Superior temporal gyrus (tissue), 1 donor: ENCODE measurements around the gene NCKAP5.

Experiments
- DNase-seq: peaks from one replicate; pipeline ENCODE4 v3.0.0-alpha.2; 2016; ENCODE audit errors: extremely low spot score

Gene NCKAP5

DNA sequence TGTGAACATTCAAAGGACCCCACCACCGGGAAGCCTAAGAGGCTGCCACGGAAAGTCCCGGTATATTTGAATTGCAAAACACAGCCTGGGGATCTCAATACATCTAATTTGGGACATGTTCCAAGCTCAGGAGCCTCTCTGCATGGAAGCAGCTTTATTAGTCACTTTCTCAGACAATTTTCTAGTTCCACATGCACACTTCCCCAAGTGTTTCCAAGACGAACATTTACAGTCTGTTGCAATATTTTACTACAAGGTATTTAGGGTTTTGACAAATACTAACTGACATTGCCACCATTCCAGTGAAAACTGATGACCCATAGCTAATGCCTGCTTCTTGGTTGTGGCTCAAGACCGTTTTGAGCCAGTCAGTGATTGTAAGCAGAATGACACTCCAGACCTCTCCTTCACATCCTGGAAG lies 145.3 kb downstream of the NCKAP5 start:
- no peak for DNase-seq

DNA sequence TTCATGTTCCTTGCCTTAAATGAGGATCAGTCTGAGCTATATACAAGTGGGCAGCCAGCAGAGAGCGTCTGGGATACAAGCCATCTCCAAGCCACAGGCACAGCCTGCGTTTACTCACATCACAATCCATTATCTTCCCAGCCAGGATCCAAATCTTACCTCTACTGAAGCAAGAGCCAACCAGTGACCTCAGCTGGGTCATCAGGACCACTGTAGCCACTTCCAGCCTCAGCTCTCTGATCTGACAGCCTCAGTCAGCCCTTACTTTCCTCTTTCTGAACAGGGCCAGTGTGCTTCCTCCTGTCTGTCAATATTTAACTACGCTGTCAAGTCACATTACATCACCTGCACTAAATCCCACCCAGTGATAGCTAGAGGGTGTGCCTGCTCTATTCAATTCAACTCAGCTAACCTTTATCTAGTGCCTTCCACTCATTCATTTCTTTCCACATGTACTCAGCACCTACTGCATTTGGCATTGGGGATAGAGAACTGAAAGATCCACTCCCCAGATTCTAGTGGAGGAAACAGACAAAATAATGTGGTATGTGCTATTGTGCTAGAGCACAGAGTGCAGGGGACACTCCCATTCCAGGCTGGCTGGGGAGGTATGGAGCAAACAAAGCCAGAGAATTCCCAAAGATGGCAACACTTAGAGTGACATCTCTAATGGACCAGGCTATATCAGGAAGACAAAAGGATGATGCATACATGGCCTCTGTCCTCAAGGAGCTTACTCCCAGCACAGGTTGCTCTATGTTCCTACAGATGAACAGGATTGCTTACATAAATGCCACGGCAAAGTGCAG lies 146.5 kb downstream of the NCKAP5 start:
- DNase-seq, result peak; percentile 35

DNA sequence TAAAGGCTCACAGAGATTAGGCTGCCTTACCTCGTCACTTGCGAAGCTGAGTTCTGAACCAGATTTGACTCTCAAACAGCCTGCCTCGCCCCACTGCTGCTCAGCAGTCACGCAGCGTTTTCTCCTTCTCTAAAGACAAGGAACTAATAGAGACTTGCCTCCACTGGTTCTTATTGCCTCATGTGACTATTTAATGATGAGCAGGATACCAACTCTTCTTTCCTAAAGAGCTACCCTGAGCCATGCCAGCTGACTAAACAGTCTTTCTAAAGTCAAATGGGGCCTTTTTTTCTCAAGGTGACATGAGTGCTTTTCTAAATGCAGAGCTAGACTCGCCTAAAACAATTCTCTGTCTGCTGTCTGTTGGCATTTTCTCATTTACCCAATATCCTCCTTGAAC lies 147.5 kb downstream of the NCKAP5 start:
- DNase-seq, result no peak

DNA sequence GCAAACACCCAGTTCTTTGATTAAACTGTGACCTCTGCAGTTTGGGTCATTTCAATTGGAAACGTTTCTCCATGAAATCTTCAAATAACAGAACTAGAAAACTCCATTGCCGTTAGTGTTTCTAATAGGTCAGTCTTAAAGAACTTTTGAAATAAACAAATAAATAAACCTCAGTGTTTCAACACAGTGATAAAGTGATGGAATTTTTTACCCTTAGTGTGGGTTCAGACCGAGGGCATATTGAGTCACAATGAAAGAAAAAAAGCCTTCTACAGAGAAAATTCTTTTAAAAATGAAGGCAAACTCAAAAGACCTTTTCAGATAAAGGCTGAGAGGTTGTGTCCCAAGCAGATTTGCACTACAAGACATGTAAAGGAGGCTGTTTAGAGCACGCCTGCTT lies 149.6 kb downstream of the NCKAP5 start:
- no peak for DNase-seq

DNA sequence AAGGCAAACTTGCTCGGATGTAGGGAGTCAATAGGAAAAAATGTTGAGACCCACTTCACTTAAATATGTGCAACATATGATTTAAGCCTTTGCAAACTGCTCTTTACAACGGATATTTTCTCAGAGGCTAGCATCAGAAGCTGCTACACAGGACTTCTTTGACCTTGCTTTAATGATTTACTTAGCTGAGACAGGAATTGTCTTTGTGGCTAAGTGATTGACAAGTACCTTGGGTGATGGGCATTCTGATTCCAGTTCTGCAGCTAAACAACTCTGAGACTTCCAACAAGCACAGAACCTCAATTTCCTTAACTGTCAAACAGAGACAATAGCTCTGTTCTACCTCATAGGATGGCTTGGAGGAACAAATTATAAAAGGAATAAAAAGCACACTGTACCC lies 150.2 kb downstream of the NCKAP5 start:
- no peak for DNase-seq

DNA sequence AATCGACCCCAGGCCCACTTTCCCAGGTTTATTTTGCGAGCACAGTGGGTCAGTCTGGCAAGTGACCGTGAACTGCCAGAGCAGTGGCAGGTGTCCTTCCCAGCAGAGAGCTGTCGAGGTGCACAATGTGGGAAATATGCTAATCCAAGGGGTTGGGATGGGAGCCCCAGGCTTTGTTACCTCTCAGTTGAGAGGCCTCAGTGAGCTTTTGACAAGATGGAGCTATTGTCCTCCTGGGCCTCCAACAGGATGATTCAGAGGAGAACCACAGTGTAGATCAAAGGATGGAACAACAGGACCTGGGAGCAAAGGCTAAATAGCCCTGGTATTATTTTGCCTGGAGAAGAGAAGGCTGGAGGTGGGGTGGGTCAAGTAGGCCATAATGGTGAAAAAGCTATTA lies 150.8 kb downstream of the NCKAP5 start:
- DNase-seq, result no peak

DNA sequence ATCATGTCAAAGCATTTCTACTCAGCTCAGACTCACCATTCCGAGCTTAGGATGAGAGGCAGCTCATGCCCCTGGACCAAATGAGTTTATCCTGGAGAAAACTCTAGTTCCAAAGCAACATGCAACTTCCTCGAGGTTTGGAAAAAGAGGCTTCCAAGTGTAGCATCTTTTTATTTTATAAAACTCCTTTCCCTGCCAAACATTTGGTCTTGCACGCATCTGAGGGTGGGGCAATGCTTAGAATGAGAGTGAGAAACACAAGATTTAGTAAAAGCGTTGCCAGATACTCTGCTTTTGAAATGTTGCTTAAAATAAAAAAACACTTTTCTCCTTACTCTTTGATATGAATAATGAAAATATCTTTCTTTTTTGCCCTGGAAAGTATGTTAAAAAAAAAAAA lies 151.5 kb downstream of the NCKAP5 start:
- DNase-seq, result no peak

DNA sequence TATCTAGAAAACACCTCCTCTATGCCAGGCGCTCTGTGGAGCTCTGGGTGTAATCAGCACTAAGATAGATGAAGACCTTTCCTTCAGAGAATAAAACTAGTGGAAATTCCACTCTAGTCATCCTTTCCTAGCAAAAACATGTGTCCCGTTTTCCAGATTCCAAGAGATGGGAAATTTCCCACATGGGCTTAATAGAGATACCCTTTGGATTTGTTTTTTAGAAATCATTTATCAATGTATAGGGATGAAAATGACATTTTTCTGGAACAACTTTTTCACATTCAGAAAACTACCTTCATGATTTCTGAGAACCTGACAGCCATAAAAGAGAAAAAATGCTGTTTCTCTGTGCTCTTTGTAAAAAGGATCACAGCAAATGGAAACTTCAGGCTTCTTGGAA lies 152.1 kb downstream of the NCKAP5 start:
- no peak for DNase-seq

DNA sequence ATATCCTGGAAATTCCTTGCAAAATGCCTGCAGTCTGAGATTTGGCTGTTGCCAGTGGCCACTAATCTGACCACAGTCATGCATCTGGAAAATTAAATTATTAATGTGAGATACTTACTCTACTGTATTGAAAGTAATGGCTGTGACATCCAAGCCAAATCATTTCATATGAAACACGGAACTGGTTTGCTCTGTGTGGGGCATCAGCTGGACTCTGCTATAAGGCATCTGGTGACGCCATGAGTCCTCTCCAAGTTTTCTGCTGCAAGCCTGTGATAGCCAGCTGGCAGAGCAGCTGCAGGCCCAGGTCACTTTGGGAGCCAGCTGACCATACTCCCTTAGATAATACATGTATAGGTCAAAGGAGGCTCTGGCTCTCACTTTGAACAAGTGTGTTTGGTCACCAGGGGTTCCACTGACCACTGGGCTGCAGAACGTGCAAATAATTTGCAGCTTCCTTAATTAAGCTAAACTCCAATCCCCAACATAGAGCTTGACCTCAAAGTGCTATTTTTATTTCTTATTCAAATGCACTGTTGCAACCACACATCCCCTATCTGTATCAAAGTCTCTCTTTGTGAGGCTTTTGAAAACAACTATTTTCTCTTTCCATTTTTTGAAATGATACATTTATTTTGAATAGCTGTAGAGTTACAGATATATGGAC lies 152.9 kb downstream of the NCKAP5 start:
- DNase-seq, result no peak

DNA sequence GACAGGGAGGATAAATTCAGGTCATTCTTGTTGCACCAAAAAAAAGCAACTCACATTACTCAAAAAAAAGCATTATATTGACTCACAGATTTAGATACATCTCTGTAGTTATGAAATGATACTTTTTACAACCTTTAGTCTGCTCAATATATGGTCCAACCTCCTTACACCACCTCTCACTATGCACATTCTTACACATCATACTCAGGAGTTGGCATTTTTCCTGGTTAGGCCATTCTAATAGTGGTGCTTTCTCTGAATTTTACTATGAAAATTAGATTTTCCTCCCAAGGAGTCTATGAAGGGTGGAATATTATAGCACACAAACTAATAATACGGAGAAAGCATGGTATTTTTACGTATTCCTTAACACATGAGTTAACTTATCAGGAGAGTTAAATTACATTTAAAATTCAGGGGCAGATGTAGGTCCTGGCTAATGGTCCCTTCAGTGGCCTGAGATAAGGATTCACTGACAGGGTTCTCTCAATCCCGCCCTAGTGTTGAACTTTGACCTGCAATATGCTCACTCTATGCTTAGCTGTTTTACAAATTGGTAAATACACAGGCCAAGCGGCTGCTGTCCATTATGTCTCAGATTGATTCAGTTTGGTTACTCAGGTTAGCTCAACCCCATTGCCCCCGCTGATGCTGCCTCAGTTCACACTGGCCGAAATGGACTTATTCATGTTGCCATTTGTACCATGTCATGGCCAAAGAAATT lies 153.6 kb downstream of the NCKAP5 start:
- DNase-seq, result no peak

DNA sequence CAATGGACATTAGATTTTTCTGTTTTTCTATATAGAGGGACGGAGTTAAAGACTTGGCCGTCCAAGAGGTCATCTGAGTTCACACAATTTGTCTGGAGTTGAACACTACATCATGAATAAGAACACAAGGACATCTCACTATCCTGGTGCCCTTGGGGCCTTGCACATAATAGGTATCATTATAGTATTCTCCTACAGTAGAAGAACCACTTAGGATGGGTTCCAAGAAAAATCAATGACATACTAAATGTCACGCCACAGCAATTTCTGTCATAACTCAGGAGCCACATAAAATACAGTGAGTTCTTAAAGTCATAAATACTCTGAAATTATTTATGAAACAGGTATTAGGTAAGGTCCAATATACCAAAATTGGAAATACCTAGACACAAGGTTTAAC lies 154.4 kb downstream of the NCKAP5 start:
- no peak for DNase-seq

DNA sequence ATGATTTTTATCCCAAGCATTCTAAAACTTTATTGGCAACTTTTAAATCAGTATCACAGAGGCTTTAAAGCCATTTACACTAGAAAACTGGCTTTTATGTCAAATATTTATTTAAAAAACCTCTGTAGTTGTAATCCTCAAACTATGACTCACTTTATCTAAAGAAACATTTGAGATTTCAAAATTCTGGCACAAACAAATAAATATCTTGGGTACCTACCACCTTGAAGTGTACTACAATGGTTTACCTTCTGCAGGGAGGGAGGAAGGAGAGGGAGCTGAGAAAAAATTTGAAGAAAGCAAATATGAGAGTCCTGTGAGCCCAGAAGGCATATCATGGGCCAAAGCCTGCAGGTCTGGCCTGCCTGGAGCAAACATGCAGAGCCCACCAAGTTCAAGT lies 155.6 kb downstream of the NCKAP5 start:
- no peak for DNase-seq

DNA sequence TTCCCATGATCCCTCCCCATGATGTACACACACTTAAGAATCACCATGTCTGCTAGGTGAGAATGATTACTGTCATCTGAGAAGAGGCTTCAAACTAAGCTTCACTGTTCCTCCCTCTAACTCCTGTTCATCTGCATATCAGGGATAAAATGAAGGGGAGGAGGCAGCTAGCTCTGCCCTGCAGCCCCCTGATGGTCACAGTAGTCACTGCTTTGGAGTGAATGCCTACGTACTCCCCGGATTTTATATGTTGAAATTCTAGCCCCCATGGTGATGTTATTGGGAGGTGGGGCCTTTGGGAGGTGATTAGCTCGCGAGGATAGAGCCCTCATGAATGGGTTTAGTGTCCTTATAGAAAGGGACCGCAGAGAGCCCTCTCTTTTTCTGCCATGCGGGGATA lies 156.4 kb downstream of the NCKAP5 start:
- no peak for DNase-seq

DNA sequence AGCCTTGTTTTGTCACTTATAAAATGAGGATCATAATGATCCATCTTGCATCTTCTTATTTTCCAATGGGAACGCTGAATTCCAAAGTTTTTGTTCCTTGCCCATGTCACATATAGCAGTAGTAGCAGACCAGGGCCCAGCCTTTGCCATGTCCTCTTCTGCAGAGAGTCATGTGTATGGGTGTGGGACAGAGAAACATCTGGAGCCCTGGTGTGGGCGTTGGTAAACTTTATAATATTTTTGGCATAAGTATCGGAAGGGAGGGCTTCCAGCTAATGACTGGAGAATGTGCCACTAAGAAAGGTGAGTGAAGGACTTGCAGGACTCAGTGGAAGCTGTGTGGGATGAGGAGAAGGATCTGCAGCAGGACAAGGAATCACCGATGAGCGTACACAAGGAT lies 157.2 kb downstream of the NCKAP5 start:
- DNase-seq, result no peak

DNA sequence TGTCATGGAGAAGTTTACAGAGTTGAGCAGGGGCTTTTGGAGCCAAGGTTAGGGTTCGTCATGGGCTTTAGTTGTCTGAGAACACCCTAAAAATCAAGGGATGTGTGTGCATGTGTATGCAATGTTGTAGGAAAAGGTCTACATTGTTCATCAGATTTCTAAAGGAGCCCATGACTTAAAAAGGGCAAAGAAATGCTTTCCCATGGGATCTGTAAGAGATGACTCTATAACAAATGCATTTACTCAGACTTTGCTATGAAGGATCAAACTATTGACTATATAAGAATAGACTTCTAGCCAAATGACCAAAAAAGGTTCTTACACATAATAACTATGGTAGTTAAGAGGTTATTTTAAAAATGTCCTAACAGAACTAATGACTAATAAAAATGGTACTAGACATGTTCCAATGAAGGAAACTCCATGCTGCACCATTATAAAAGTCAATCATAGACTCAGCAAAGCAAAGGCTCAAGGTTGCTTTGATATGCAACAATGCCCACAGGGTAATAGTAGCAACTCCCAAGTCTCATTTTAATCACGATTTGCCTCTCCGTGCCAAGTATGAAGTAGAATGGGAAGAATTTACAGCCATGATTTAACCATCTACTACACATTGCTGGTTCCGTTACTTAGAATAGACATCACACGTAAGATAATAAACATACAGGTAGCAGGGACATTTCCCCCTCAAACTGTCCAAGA lies 158.5 kb downstream of the NCKAP5 start:
- no peak for DNase-seq

DNA sequence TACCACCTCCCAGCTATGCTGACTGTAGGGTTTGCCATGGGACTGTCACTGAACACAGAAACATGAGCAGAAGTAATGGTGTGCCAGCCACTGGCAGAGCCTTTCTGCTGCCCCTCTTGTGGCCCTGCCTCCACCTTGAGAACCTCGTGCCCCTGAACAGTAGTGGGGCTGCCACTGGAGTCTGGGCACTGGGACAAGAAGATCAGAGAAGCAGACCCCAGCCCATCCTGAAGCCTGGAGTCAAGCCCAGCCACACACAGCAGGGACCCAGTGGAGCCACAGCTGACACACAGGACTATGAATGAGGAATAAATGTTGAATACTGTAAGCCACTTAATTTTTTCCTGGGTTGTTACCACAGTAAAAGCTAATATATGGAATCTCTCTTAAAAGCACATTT lies 159.6 kb downstream of the NCKAP5 start:
- DNase-seq, result no peak

DNA sequence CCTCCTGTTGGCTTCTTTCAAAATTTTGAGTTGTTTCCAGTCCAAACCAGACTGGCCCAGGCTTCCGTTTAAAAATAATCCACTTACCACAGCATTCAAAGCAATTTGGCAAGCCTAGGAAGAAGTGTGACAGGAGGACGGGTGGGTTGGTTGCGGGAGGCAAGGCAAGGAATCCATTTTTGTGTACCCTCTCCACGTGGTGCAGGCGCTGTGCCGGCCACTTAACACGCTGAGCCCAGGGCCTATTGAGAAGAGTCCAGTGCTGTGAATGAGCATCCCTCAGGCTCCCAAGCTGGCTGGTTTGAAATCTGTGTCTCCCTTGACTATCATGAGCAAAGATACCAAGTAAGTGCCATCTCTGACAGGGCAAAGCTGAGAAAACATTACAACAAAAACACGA lies 160.9 kb downstream of the NCKAP5 start:
- no peak for DNase-seq

DNA sequence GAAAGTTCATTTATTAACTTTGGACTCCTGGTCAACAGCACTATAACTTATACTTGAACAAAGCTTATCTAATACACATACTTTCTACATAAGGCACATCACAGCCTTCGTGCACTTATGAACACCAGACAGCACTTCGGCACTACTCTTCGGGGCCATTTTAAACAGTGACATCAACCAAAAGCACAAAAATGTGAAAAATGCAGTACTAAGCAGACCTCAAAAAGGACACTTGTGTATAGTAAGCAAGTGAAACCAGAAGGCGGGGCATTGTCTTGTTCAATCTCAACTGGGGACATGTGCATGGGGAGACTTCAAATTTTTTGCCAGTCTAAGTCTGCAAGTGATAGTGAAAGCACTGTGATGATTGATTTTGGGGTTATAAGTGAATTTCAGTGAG lies 163.0 kb downstream of the NCKAP5 start:
- DNase-seq, result no peak

DNA sequence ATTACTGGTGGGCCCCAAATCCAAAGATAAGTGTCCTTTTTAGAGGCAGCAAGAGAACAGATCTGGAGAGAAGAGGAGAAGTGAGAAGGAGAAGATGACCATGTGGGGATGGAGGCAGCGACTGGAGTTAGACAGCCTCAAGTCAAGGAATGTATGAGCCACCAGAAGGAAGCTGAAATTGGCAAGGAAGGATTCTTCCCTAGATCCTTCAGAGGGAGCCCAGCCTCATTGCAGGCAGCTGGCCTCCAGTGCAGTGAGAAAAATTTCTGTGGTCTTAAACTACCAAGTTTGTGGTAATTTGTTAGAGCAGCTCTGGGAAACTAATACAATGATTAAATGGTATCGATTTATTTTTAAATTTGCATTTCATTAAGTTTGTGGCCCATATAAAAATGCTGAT lies 167.9 kb downstream of the NCKAP5 start:
- no peak for DNase-seq

DNA sequence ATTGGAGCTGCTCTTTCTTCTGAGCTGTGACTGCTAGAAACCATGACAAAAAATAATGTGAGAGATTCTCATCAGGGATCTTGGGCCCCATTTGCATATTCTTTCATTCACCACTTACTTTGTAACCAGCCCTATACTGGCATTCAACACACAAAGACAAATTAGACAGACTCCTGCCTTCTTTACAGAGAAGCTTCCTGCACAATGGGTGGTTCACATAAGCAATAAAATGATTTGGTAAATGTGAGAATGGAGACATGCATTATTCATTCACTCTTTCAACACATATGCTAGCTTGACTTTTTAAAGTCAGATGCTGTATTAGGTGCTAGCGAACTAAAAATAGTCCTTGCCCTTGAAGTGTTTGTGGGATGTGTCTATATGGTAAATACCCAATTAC lies 174.4 kb downstream of the NCKAP5 start:
- DNase-seq, result no peak

DNA sequence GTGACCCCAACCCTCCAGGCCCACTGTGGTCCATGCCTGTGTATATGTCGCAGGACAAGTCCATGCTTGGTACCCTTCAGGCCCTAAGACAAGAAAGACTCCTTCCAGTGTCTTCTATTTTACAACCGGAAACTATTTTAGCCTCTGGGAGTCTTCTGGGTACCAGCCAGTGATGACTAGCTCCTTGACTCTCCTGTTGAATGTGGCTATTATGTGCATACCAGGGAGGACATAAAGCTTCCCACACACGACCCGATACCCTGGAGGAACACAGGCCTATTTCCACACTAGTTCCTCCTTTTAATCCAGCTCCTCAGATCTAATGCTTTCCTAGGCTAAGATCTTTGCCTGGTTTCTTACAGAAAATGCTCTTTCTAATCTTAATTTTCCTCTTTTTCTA lies 178.1 kb downstream of the NCKAP5 start:
- no peak for DNase-seq

DNA sequence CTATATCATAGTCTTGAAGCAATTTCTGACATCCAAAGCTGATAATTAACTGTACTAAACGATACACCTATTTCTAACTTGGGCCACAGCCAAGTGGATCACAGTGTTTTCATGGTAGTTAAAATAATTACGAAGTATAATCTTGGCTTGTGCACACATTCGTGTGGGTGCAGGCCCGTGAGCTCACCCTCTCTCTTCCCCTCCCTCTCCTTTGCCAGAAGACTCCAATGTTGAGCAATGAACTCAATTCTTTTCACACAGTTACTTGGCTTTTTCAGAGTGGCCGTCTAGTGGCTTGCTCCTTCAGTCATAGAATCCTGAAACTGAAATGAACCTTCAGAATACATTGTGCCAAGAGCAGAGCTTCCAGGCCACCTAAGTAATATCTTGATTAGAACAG lies 178.7 kb downstream of the NCKAP5 start:
- DNase-seq, result no peak
